HG03135 (cell line): ENCODE measurements around the gene CEP44.
"Not testable (repeated sequence)": the region's sequence is repeated elsewhere in the genome, so short reads cannot be mapped to it uniquely, and the experiment has no call there.

ENCODE experiments used
- ATAC-seq: cut with Tn5 transposase; IDR thresholded peaks from one replicate; pipeline ENCODE4 v1.9.1; 2021; ENCODE audit warnings: mild to moderate bottlenecking, moderate library complexity; ENCODE audit not compliant: unreplicated experiment

The CEP44 gene

GRCh38 chr4:174283507-174284471 is at the start of gene CEP44, which contains the start of gene FBXO8:
TSS of gene CEP44 (plus strand) at chr4:174283911. CDS start at chr4:174299122, 15,211 bp downstream.
TSS of gene FBXO8 (minus strand) at chr4:174283667. CDS start at chr4:174263092, 20,575 bp downstream.
- peak; percentile 59 for ATAC-seq

GRCh38 chr4:174236359-174236758 is 47.4 kb upstream of the CEP44 start:
- no peak for ATAC-seq

- ATAC-seq: no peak
Observed at GRCh38 chr4:174241162-174241561, 42.5 kb upstream of the CEP44 start.

GRCh38 chr4:174244441-174244840 is 39.3 kb upstream of the CEP44 start:
- ATAC-seq: no peak

GRCh38 chr4:174245714-174246113 is 38.0 kb upstream of the CEP44 start:
- no peak for ATAC-seq

GRCh38 chr4:174248407-174248806 is 35.3 kb upstream of the CEP44 start:
- no peak for ATAC-seq

- no peak for ATAC-seq
Observed at GRCh38 chr4:174252412-174252811, 31.3 kb upstream of the CEP44 start.

GRCh38 chr4:174254613-174255012 is 29.1 kb upstream of the CEP44 start:
- ATAC-seq: no peak

GRCh38 chr4:174255374-174255773 is 28.3 kb upstream of the CEP44 start:
- ATAC-seq: no peak

GRCh38 chr4:174255786-174256185 is 27.9 kb upstream of the CEP44 start:
- no peak for ATAC-seq

GRCh38 chr4:174256277-174256713 is 27.4 kb upstream of the CEP44 start:
- ATAC-seq: no peak

GRCh38 chr4:174259580-174259979 is 24.1 kb upstream of the CEP44 start:
- ATAC-seq: no peak

GRCh38 chr4:174260099-174260498 is 23.6 kb upstream of the CEP44 start:
- ATAC-seq: peak; percentile 78

- not testable (repeated sequence) for ATAC-seq
Observed at GRCh38 chr4:174261432-174261831, 22.3 kb upstream of the CEP44 start.

GRCh38 chr4:174262624-174263444 is 20.9 kb upstream of the CEP44 start:
- no peak for ATAC-seq

- ATAC-seq: no peak
Observed at GRCh38 chr4:174263445-174263736, 20.3 kb upstream of the CEP44 start.

GRCh38 chr4:174265916-174266315 is 17.8 kb upstream of the CEP44 start:
- ATAC-seq: no peak

- ATAC-seq: no peak
Observed at GRCh38 chr4:174266416-174266815, 17.3 kb upstream of the CEP44 start.

- ATAC-seq: no peak
Observed at GRCh38 chr4:174273930-174274329, 9.8 kb upstream of the CEP44 start.

- no peak for ATAC-seq
Observed at GRCh38 chr4:174274436-174274835, 9.3 kb upstream of the CEP44 start.

GRCh38 chr4:174275101-174275500 is 8.6 kb upstream of the CEP44 start:
- no peak for ATAC-seq

GRCh38 chr4:174277433-174277832 is 6.3 kb upstream of the CEP44 start:
- ATAC-seq: no peak
